ENCODE data around the gene SORBS1. TPM values are rescaled to one million over a fixed set of nuclear protein-coding genes. Genes with fewer than 3 reads are reported as not detected.
A peak's percentile ranks its signal among the peaks of the same experiment; 100 is the strongest.

The SORBS1 gene
- total RNA-seq, 1 donor from 2014 or later = 16.1 TPM

- Mint-ChIP-seq H3K9me3 (no peaks in the 10 kb centered on the region), H3K27me3 (ENCODE audit: insufficient read depth, low read depth) (peaks cover 5% of the 10 kb centered on the region), H3K4me3 (no peak overlapping the region), H3K36me3 (peaks cover 3% of the 10 kb centered on the region), H3K4me1 (peaks cover 11% of the 10 kb centered on the region), H3K27ac (no peak overlapping the region)
- Histone ChIP-seq H3K79me2 (ENCODE audit: low read depth) (no peaks in the 10 kb centered on the region), H2AFZ (replicated peaks) (no peak overlapping the region), H3K27ac (no peak overlapping the region), H3K4me1 (no peaks in the 10 kb centered on the region), H3K9me3 (ENCODE audit: low read depth) (no peaks in the 10 kb centered on the region), H3K27me3 (no peaks in the 10 kb centered on the region), H3K4me2 (no peak overlapping the region), H3K4me3 (no peak overlapping the region), H3F3A (ENCODE audit: low read depth) (no peaks in the 10 kb centered on the region), H3K9ac (no peak overlapping the region), H4K20me1 (ENCODE audit: low read depth) (no peaks in the 10 kb centered on the region), H3K36me3 (no peaks in the 10 kb centered on the region)
- TF ChIP-seq EZH2phosphoT487 (IDR thresholded peaks at IDR 0.05) (no peak), EZH2 (IDR thresholded peaks at IDR 0.05) (no peak), CTCF (IDR thresholded peaks at IDR 0.05) (no peak)
- DNase-seq (ENCODE audit: low spot score) = no peak
Measured at GRCh38 chr10:95425592-95426465, 135.3 kb downstream of the SORBS1 start.

- Mint-ChIP-seq H3K4me1 (peaks cover 15% of the 10 kb centered on the region), H3K27me3 (ENCODE audit: insufficient read depth, low read depth) (peaks cover 5% of the 10 kb centered on the region), H3K36me3 (peaks cover 3% of the 10 kb centered on the region), H3K27ac (peak overlapping the region; percentile 36), H3K4me3 (no peak overlapping the region), H3K9me3 (no peaks in the 10 kb centered on the region)
- TF ChIP-seq EZH2phosphoT487 (IDR thresholded peaks at IDR 0.05) = no peak
- no peak for TF ChIP-seq CTCF (IDR thresholded peaks at IDR 0.05)
- TF ChIP-seq EZH2 (IDR thresholded peaks at IDR 0.05) = no peak
- Histone ChIP-seq H3K9me3 (ENCODE audit: low read depth) (no peaks in the 10 kb centered on the region), H3K36me3 (no peaks in the 10 kb centered on the region), H2AFZ (replicated peaks) (no peak overlapping the region), H3K4me1 (no peaks in the 10 kb centered on the region), H3F3A (ENCODE audit: low read depth) (no peaks in the 10 kb centered on the region), H3K27me3 (no peaks in the 10 kb centered on the region), H3K4me2 (no peak overlapping the region), H3K79me2 (ENCODE audit: low read depth) (no peaks in the 10 kb centered on the region), H3K9ac (no peak overlapping the region), H3K4me3 (no peak overlapping the region), H3K27ac (no peak overlapping the region), H4K20me1 (ENCODE audit: low read depth) (no peaks in the 10 kb centered on the region)
- no peak for DNase-seq (ENCODE audit: low spot score)
Measured at GRCh38 chr10:95423164-95424005, 137.8 kb downstream of the SORBS1 start.

GRCh38 chr10:95422233-95422632 lies 138.9 kb downstream of the SORBS1 start:
- H3K27ac ChIP-seq = no peak overlapping the region
- no peaks in the 10 kb centered on the region for H4K20me1 ChIP-seq (ENCODE audit: low read depth)
- H3K27me3 ChIP-seq = no peaks in the 10 kb centered on the region
- no peak overlapping the region for H3K4me2 ChIP-seq
- no peaks in the 10 kb centered on the region for H3K36me3 ChIP-seq
- peaks cover 15% of the 10 kb centered on the region for H3K4me1 Mint-ChIP-seq
- H3F3A ChIP-seq (ENCODE audit: low read depth) = no peaks in the 10 kb centered on the region
- peaks cover 4% of the 10 kb centered on the region for H3K27me3 Mint-ChIP-seq (ENCODE audit: insufficient read depth, low read depth)
- H3K9me3 Mint-ChIP-seq = no peaks in the 10 kb centered on the region
- H3K4me3 ChIP-seq = no peak overlapping the region
- no peak for DNase-seq (ENCODE audit: low spot score)
- no peak overlapping the region for H2AFZ ChIP-seq (replicated peaks)
- H3K27ac Mint-ChIP-seq = peak overlapping the region; percentile 59
- TF ChIP-seq EZH2 (IDR thresholded peaks at IDR 0.05) (no peak), EZH2phosphoT487 (IDR thresholded peaks at IDR 0.05) (no peak), CTCF (IDR thresholded peaks at IDR 0.05) (no peak)
- no peak overlapping the region for H3K9ac ChIP-seq
- H3K9me3 ChIP-seq (ENCODE audit: low read depth) = no peaks in the 10 kb centered on the region
- H3K36me3 Mint-ChIP-seq = no peaks in the 10 kb centered on the region
- no peaks in the 10 kb centered on the region for H3K4me1 ChIP-seq
- H3K79me2 ChIP-seq (ENCODE audit: low read depth) = no peaks in the 10 kb centered on the region
- H3K4me3 Mint-ChIP-seq = no peak overlapping the region

All from neural progenitor cell (in vitro differentiated cells).